WTC11 (cell line): ENCODE data around the gene ZNF391. TPM values are rescaled to one million over a fixed set of nuclear protein-coding genes. Genes with fewer than 3 reads are reported as not detected.

Experiments used
- ATAC-seq: fragments of 200-7000 bp; cut with Tn5 transposase; 2 replicates; pipeline ENCODE4 v1.10.0; 2021; ENCODE audit warnings: mild to moderate bottlenecking, moderate library complexity
- CTCF ChIA-PET: fragments of 300-600 bp; sonication (Branson Sonifier 250); formaldehyde crosslinking; loops from one replicate; lab custom pipeline; 2021; ENCODE audit warnings: antibody characterized with exemption; lab: Charles Lee
- POLR2A ChIA-PET: fragments of 350-600 bp; sonication (Branson Sonifier 250); formaldehyde crosslinking; loops from one replicate; lab custom pipeline; 2021; ENCODE audit warnings: antibody characterized with exemption; lab: Charles Lee
- DNase-seq: peaks from one replicate; pipeline ENCODE4 v3.0.0; 2021; ENCODE audit warnings: low spot score
- H3K27ac Mint-ChIP-seq: 2 replicates; pipeline ENCODE4 v1.8.0; 2021; ENCODE audit warnings: mixed read lengths
- H3K27me3 Mint-ChIP-seq: 2 replicates; pipeline ENCODE4 v1.8.0; 2021; ENCODE audit warnings: low read depth, mild to moderate bottlenecking, moderate library complexity, mixed read lengths
- H3K36me3 Mint-ChIP-seq: 2 replicates; pipeline ENCODE4 v1.8.0; 2021; ENCODE audit warnings: mixed read lengths
- H3K4me1 Mint-ChIP-seq: 2 replicates; pipeline ENCODE4 v1.8.0; 2022; ENCODE audit warnings: mixed read lengths
- H3K4me3 Mint-ChIP-seq: 2 replicates; pipeline ENCODE4 v1.8.0; 2021; ENCODE audit warnings: mild to moderate bottlenecking, moderate library complexity, mixed read lengths
- H3K9me3 Mint-ChIP-seq: 2 replicates; pipeline ENCODE4 v1.8.0; 2021; ENCODE audit warnings: mixed read lengths
- CBFB ChIP-seq: sonication (generic); formaldehyde crosslinking; IDR thresholded peaks from 2 replicates; pipeline ENCODE4 v1.8.1; 2022; ENCODE audit warnings: mild to moderate bottlenecking, low read depth, missing genetic modification reagents
- ELF4 ChIP-seq: sonication (generic); formaldehyde crosslinking; IDR thresholded peaks from 2 replicates; pipeline ENCODE4 v1.8.1; 2022; ENCODE audit warnings: low read depth, mild to moderate bottlenecking, moderate library complexity, missing genetic modification reagents
- ERG ChIP-seq: fragments of 250-450 bp; sonication (Bioruptor Pico); IDR thresholded peaks from 2 replicates; pipeline ENCODE4 v1.8.0; 2021; ENCODE audit warnings: mild to moderate bottlenecking
- ETV6 ChIP-seq: sonication (generic); formaldehyde crosslinking; IDR thresholded peaks from 2 replicates; pipeline ENCODE4 v1.8.1; 2022; ENCODE audit warnings: mild to moderate bottlenecking, missing genetic modification reagents
- FOXP1 ChIP-seq: sonication (generic); formaldehyde crosslinking; IDR thresholded peaks from 2 replicates; pipeline ENCODE4 v1.8.0; 2022; ENCODE audit warnings: missing genetic modification reagents, mild to moderate bottlenecking, moderate library complexity, borderline replicate concordance
- IRF2 ChIP-seq: sonication (generic); formaldehyde crosslinking; IDR thresholded peaks from 2 replicates; pipeline ENCODE4 v1.8.0; 2022; ENCODE audit warnings: low read depth, missing genetic modification reagents, borderline replicate concordance
- JAZF1 ChIP-seq: fragments of 250-450 bp; sonication (Bioruptor Pico); IDR thresholded peaks from 2 replicates; pipeline ENCODE4 v1.9.0; 2021; ENCODE audit warnings: moderate library complexity, mild to moderate bottlenecking, inconsistent platforms
- MYBL2 ChIP-seq: sonication (generic); formaldehyde crosslinking; IDR thresholded peaks from 2 replicates; pipeline ENCODE4 v1.8.1; 2023; ENCODE audit warnings: mild to moderate bottlenecking, moderate library complexity, missing genetic modification reagents
- NR2C2 ChIP-seq: sonication (generic); formaldehyde crosslinking; IDR thresholded peaks from 2 replicates; pipeline ENCODE4 v1.8.0; 2022; ENCODE audit warnings: mild to moderate bottlenecking, missing genetic modification reagents
- OVOL2 ChIP-seq: fragments of 250-450 bp; sonication (Bioruptor Pico); IDR thresholded peaks from 2 replicates; pipeline ENCODE4 v1.9.0; 2021; ENCODE audit warnings: mild to moderate bottlenecking, borderline replicate concordance
- SOX15 ChIP-seq: fragments of 250-450 bp; sonication (Bioruptor Pico); IDR thresholded peaks from 2 replicates; pipeline ENCODE4 v1.9.0; 2021; ENCODE audit warnings: mild to moderate bottlenecking
- TCF7 ChIP-seq: sonication (generic); formaldehyde crosslinking; IDR thresholded peaks from 2 replicates; pipeline ENCODE4 v1.8.0; 2022; ENCODE audit warnings: mild to moderate bottlenecking, low read depth, missing genetic modification reagents, moderate library complexity
- TEAD1 ChIP-seq: sonication (generic); formaldehyde crosslinking; IDR thresholded peaks from 2 replicates; pipeline ENCODE4 v1.8.0; 2022; ENCODE audit warnings: mild to moderate bottlenecking, missing genetic modification reagents
- USF2 ChIP-seq: sonication (generic); formaldehyde crosslinking; IDR thresholded peaks from 2 replicates; pipeline ENCODE4 v1.8.1; 2023; ENCODE audit warnings: mild to moderate bottlenecking, missing genetic modification reagents, moderate library complexity
- ZBTB43 ChIP-seq: sonication (generic); formaldehyde crosslinking; IDR thresholded peaks from 2 replicates; pipeline ENCODE4 v1.8.1; 2023; ENCODE audit warnings: mild to moderate bottlenecking, missing genetic modification reagents
- ZNF232 ChIP-seq: sonication (generic); formaldehyde crosslinking; IDR thresholded peaks from 2 replicates; pipeline ENCODE4 v1.8.0; 2022; ENCODE audit warnings: mild to moderate bottlenecking, missing genetic modification reagents
- ZNF281 ChIP-seq: sonication (generic); formaldehyde crosslinking; IDR thresholded peaks from 2 replicates; pipeline ENCODE4 v1.8.0; 2023; ENCODE audit warnings: mild to moderate bottlenecking, missing genetic modification reagents
- ZNF317 ChIP-seq: sonication (generic); formaldehyde crosslinking; IDR thresholded peaks from 2 replicates; pipeline ENCODE4 v1.8.1; 2023; ENCODE audit warnings: low read depth, mild to moderate bottlenecking, moderate library complexity, missing genetic modification reagents, borderline replicate concordance
- total RNA-seq: library from RNA; stranded (reverse); gene quantifications from 3 replicates; pipeline ENCODE4 v1.2.3, GENCODE V29; 2021
- TF ChIP-seq, protein P1 (sequence below): sonication (generic); formaldehyde crosslinking; IDR thresholded peaks from 2 replicates; pipeline ENCODE4 v1.8.1; 2022; ENCODE audit warnings: missing genetic modification reagents, borderline replicate concordance
- TF ChIP-seq, protein P2 (sequence below): sonication (generic); formaldehyde crosslinking; IDR thresholded peaks from 2 replicates; pipeline ENCODE4 v1.8.1; 2022; ENCODE audit warnings: low read depth, mild to moderate bottlenecking, moderate library complexity, missing genetic modification reagents, borderline replicate concordance
- TF ChIP-seq, protein P3 (sequence below): sonication (generic); formaldehyde crosslinking; IDR thresholded peaks from 2 replicates; pipeline ENCODE4 v1.8.0; 2022; ENCODE audit warnings: missing genetic modification reagents

Gene ZNF391
- total RNA-seq, 1 experiment from 2014 or later = 11.3 TPM

DNA sequence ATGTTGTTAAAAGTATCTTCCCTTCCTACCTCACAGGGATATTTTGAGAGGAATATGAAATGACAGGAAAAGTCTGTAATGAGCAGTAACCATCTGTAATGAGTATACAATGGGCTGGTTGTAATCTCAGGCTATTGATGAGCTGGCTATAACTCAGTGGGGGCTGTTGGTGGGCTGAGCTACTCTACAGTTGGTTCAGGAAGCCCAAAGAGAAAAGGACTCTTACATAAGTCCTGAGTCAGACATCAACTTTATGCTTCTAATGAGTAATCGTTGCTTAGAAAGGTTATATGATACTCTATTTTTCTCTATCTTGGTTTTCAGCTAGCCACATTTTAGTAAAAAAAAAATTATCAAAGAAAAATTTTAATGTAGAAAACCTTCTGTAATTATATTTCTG lies 26.4 kb downstream of the ZNF391 start:
- ChIA-PET POLR2A (no interaction called here), CTCF (interaction anchor here (0.6 kb wide), 1 partner anchor 263 kb away, joined by 3 read pairs; no protein-coding TSS in a partner anchor)
- peaks cover 4% of the 10 kb centered on the region; the same call in 1 of the 2 replicates for H3K4me1 Mint-ChIP-seq

GRCh38 chr6:27415898-27416297 lies 27.3 kb downstream of the ZNF391 start:
- Mint-ChIP-seq H3K27ac (no peak overlapping the region), H3K4me1 (peaks cover 4% of the 10 kb centered on the region; the same call in 1 of the 2 replicates), H3K4me3 (no peak overlapping the region), H3K27me3 (peaks cover 17% of the 10 kb centered on the region), H3K36me3 (peaks cover 4% of the 10 kb centered on the region; the same call in 1 of the 2 replicates), H3K9me3 (peaks cover 17% of the 10 kb centered on the region)
- DNase-seq = no peak
- ATAC-seq = no peak
- TF ChIP-seq MYBL2 (CRISPR knock-in tag) (no peak), OVOL2 (no peak), JAZF1 (CRISPR knock-in tag) (no peak), USF2 (CRISPR knock-in tag) (no peak), ZBTB43 (CRISPR knock-in tag) (no peak), ELF4 (CRISPR knock-in tag) (no peak), NR2C2 (no peak), IRF2 (CRISPR knock-in tag) (no peak), ZNF317 (CRISPR knock-in tag) (no peak), CBFB (CRISPR knock-in tag) (no peak), TEAD1 (CRISPR knock-in tag) (no peak), ZNF281 (no peak), ERG (CRISPR knock-in tag) (no peak), FOXP1 (no peak), SOX15 (CRISPR knock-in tag) (no peak), TCF7 (CRISPR knock-in tag) (no peak)
- TF ChIP-seq, protein P1, sequence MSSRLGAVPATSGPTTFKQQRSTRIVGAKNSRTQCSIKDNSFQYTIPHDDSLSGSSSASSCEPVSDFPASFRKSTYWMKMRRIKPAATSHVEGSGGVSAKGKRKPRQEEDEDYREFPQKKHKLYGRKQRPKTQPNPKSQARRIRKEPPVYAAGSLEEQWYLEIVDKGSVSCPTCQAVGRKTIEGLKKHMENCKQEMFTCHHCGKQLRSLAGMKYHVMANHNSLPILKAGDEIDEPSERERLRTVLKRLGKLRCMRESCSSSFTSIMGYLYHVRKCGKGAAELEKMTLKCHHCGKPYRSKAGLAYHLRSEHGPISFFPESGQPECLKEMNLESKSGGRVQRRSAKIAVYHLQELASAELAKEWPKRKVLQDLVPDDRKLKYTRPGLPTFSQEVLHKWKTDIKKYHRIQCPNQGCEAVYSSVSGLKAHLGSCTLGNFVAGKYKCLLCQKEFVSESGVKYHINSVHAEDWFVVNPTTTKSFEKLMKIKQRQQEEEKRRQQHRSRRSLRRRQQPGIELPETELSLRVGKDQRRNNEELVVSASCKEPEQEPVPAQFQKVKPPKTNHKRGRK (CRISPR knock-in tag) = no peak
- TF ChIP-seq, protein P2, sequence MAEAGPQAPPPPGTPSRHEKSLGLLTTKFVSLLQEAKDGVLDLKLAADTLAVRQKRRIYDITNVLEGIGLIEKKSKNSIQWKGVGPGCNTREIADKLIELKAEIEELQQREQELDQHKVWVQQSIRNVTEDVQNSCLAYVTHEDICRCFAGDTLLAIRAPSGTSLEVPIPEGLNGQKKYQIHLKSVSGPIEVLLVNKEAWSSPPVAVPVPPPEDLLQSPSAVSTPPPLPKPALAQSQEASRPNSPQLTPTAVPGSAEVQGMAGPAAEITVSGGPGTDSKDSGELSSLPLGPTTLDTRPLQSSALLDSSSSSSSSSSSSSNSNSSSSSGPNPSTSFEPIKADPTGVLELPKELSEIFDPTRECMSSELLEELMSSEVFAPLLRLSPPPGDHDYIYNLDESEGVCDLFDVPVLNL = no peak
- ChIA-PET CTCF (no interaction called here), POLR2A (no interaction called here)

More for the DNA sequence above, 26.4 kb downstream of the ZNF391 start:
- Mint-ChIP-seq H3K27me3 (peaks cover 17% of the 10 kb centered on the region), H3K9me3 (peaks cover 17% of the 10 kb centered on the region), H3K27ac (no peak overlapping the region), H3K4me3 (no peak overlapping the region), H3K36me3 (peaks cover 4% of the 10 kb centered on the region; the same call in 1 of the 2 replicates)
- TF ChIP-seq ETV6 (CRISPR knock-in tag) (no peak), ZNF232 (CRISPR knock-in tag) (no peak)
- TF ChIP-seq, protein P3, sequence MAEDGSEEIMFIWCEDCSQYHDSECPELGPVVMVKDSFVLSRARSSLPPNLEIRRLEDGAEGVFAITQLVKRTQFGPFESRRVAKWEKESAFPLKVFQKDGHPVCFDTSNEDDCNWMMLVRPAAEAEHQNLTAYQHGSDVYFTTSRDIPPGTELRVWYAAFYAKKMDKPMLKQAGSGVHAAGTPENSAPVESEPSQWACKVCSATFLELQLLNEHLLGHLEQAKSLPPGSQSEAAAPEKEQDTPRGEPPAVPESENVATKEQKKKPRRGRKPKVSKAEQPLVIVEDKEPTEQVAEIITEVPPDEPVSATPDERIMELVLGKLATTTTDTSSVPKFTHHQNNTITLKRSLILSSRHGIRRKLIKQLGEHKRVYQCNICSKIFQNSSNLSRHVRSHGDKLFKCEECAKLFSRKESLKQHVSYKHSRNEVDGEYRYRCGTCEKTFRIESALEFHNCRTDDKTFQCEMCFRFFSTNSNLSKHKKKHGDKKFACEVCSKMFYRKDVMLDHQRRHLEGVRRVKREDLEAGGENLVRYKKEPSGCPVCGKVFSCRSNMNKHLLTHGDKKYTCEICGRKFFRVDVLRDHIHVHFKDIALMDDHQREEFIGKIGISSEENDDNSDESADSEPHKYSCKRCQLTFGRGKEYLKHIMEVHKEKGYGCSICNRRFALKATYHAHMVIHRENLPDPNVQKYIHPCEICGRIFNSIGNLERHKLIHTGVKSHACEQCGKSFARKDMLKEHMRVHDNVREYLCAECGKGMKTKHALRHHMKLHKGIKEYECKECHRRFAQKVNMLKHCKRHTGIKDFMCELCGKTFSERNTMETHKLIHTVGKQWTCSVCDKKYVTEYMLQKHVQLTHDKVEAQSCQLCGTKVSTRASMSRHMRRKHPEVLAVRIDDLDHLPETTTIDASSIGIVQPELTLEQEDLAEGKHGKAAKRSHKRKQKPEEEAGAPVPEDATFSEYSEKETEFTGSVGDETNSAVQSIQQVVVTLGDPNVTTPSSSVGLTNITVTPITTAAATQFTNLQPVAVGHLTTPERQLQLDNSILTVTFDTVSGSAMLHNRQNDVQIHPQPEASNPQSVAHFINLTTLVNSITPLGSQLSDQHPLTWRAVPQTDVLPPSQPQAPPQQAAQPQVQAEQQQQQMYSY (CRISPR knock-in tag) = no peak
- DNase-seq = no peak
- no peak for ATAC-seq
